ENCODE data around the gene RCOR3.

- TF ChIP-seq, protein P1, sequence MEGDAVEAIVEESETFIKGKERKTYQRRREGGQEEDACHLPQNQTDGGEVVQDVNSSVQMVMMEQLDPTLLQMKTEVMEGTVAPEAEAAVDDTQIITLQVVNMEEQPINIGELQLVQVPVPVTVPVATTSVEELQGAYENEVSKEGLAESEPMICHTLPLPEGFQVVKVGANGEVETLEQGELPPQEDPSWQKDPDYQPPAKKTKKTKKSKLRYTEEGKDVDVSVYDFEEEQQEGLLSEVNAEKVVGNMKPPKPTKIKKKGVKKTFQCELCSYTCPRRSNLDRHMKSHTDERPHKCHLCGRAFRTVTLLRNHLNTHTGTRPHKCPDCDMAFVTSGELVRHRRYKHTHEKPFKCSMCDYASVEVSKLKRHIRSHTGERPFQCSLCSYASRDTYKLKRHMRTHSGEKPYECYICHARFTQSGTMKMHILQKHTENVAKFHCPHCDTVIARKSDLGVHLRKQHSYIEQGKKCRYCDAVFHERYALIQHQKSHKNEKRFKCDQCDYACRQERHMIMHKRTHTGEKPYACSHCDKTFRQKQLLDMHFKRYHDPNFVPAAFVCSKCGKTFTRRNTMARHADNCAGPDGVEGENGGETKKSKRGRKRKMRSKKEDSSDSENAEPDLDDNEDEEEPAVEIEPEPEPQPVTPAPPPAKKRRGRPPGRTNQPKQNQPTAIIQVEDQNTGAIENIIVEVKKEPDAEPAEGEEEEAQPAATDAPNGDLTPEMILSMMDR (conservative IDR thresholded peaks at IDR 0.05; ENCODE audit: low read depth, low read length), result no peak
- no peak for TF ChIP-seq EZH2 (IDR thresholded peaks at IDR 0.05; ENCODE audit: borderline replicate concordance, low read depth, low read length, poor library complexity, severe bottlenecking)
Observed at GRCh38 chr1:211335522-211336157, 76.5 kb downstream of the RCOR3 start.

All from A673 (cell line).